SK-N-DZ (cell line): ENCODE results near the gene PIGA.
"Not testable (repeated sequence)": the region's sequence is repeated elsewhere in the genome, so short reads cannot be mapped to it uniquely, and the experiment has no call there.

Experiments used
- DNase-seq: peaks from one replicate; pipeline ENCODE4 v3.0.0-alpha.2; 2015; ENCODE audit warnings: low spot score

The PIGA gene

GRCh38 chrX:15321447-15321846 is 13.9 kb downstream of the PIGA start:
- no peak for DNase-seq

- no peak for DNase-seq
These were observed 15.0 kb downstream of the PIGA start for GRCh38 chrX:15320297-15320696.

- no peak for DNase-seq
These were observed 16.2 kb downstream of the PIGA start for GRCh38 chrX:15319075-15319474.

GRCh38 chrX:15315509-15315908 is 19.8 kb downstream of the PIGA start, which contains the start of gene ASB11:
TSS of gene ASB11 (minus strand) at chrX:15315640. CDS start at chrX:15315605, 35 bp downstream.
- no peak for DNase-seq

- no peak for DNase-seq
These were observed 20.9 kb downstream of the PIGA start for GRCh38 chrX:15314472-15314871.

GRCh38 chrX:15311119-15311518 is 24.2 kb downstream of the PIGA start:
- no peak for DNase-seq

GRCh38 chrX:15310117-15310516 is 25.2 kb downstream of the PIGA start:
- DNase-seq = no peak

- not testable (repeated sequence) for DNase-seq
These were observed 29.4 kb downstream of the PIGA start for GRCh38 chrX:15305899-15306298.

- no peak for DNase-seq
These were observed 33.4 kb downstream of the PIGA start for GRCh38 chrX:15301924-15302323.

GRCh38 chrX:15299941-15300851 is 35.1 kb downstream of the PIGA start:
- peak; percentile 32 for DNase-seq

- no peak for DNase-seq
These were observed 36.5 kb downstream of the PIGA start for GRCh38 chrX:15298780-15299179.

- no peak for DNase-seq
These were observed 37.1 kb downstream of the PIGA start for GRCh38 chrX:15298201-15298600.

GRCh38 chrX:15293451-15293850 is 41.9 kb downstream of the PIGA start:
- DNase-seq = no peak

GRCh38 chrX:15292861-15293260 is 42.5 kb downstream of the PIGA start:
- DNase-seq = no peak

GRCh38 chrX:15277604-15278003 is 57.7 kb downstream of the PIGA start:
- DNase-seq = no peak

GRCh38 chrX:15274946-15275345 is 60.4 kb downstream of the PIGA start:
- DNase-seq = no peak

- DNase-seq = not testable (repeated sequence)
These were observed 62.0 kb downstream of the PIGA start for GRCh38 chrX:15273275-15273674.

GRCh38 chrX:15271757-15272156 is 63.6 kb downstream of the PIGA start:
- no peak for DNase-seq

GRCh38 chrX:15269618-15270521 is 65.5 kb downstream of the PIGA start, which contains the start of gene ASB9:
TSS of gene ASB9 (minus strand) at chrX:15270083. CDS start at chrX:15269874, 209 bp downstream.
- no peak for DNase-seq
